ENCODE data around the gene DNAH11. TPM values are rescaled to one million over a fixed set of nuclear protein-coding genes. Genes with fewer than 3 reads are reported as not detected.

The DNAH11 gene
- polyA plus RNA-seq, 1 donor from 2014 or later = 0.16 TPM

DNA sequence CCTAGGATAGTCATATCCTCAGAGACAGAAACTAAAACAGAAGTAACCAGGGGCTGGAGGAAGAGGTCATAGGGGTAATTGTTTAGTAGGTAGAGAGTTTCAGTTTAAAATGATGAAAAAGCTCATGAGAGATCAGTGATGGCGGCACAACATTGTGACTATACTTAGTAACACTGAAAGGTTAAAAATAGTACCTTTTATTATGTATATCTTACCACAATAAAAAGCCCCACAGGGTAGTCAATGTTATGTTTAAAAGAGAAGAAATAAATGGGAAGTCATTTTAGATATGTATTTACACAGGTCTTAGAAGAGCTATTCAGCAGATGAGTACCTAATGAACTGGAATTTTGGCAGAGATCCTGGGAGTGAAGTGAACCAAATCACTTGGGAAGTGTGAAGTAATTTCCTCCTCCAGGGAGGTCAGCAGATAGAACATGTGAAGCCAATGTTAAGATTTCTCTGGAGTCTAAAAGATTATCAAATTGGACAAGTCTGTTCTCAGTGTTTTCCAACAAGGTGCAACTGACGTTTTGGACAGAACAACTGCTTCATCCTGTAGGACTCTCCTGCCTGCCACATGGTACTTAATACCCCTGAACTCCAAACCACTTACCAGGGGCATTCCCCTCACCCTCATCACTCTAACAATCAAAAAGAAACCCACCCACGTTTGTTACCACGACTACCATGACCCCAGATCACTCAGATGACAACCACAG lies 396.5 kb downstream of the DNAH11 start:
- Histone ChIP-seq H3K4me3 (ENCODE audit: low read length) (no peak overlapping the region), H3K9me3 (ENCODE audit: low read length) (no peaks in the 10 kb centered on the region), H4K20me1 (ENCODE audit: insufficient read depth) (no peaks in the 10 kb centered on the region), H3K9me2 (ENCODE audit: insufficient read depth, low read length) (no peaks in the 10 kb centered on the region), H3K36me3 (ENCODE audit: insufficient read depth, low read length) (no peaks in the 10 kb centered on the region), H3K27ac (ENCODE audit: low read length) (no peak overlapping the region), H3K79me2 (replicated peaks; ENCODE audit: insufficient read depth, low read length) (peaks cover 31% of the 10 kb centered on the region), H3K27me3 (ENCODE audit: insufficient read depth, low read depth, low read length) (no peaks in the 10 kb centered on the region), H3K9ac (ENCODE audit: low read length) (no peak overlapping the region), H2AFZ (ENCODE audit: low read depth, low read length) (no peak overlapping the region), H3F3A (ENCODE audit: insufficient read depth, low read length, poor library complexity, severe bottlenecking) (peaks cover 3% of the 10 kb centered on the region), H3K4me2 (ENCODE audit: low read length) (no peak overlapping the region)
- TF ChIP-seq EZH2 (IDR thresholded peaks at IDR 0.05; ENCODE audit: borderline replicate concordance, insufficient read depth, low read length, poor library complexity, severe bottlenecking) (no peak), POLR2AphosphoS5 (IDR thresholded peaks at IDR 0.05) (no peak)
- TF ChIP-seq, protein P1, sequence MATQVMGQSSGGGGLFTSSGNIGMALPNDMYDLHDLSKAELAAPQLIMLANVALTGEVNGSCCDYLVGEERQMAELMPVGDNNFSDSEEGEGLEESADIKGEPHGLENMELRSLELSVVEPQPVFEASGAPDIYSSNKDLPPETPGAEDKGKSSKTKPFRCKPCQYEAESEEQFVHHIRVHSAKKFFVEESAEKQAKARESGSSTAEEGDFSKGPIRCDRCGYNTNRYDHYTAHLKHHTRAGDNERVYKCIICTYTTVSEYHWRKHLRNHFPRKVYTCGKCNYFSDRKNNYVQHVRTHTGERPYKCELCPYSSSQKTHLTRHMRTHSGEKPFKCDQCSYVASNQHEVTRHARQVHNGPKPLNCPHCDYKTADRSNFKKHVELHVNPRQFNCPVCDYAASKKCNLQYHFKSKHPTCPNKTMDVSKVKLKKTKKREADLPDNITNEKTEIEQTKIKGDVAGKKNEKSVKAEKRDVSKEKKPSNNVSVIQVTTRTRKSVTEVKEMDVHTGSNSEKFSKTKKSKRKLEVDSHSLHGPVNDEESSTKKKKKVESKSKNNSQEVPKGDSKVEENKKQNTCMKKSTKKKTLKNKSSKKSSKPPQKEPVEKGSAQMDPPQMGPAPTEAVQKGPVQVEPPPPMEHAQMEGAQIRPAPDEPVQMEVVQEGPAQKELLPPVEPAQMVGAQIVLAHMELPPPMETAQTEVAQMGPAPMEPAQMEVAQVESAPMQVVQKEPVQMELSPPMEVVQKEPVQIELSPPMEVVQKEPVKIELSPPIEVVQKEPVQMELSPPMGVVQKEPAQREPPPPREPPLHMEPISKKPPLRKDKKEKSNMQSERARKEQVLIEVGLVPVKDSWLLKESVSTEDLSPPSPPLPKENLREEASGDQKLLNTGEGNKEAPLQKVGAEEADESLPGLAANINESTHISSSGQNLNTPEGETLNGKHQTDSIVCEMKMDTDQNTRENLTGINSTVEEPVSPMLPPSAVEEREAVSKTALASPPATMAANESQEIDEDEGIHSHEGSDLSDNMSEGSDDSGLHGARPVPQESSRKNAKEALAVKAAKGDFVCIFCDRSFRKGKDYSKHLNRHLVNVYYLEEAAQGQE (IDR thresholded peaks at IDR 0.05; ENCODE audit: borderline replicate concordance) = no peak

DNA sequence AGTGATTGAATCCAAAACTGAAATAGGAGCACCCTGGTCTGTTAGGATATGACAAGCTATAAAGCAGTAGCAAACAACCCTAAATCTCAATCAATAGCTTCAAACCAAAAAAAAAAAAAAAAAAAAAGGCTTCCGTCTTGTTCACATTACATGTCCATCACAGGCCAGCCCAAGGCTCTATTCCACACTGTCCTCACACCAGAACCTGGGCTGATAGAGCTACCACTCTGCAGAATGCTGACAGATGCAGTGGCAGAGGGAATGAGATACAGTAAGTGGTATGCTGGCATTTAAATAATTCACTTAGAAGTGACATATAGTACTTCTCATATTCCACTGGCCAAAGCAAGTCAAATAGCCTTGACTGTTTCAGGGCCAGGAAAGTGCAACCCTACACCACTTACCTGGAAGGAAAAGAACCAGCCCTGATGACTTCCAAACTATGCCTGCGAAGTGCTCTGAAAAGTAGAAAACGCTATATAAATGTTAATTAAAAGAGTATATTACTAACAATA lies 397.1 kb downstream of the DNAH11 start:
- H2AFZ ChIP-seq (ENCODE audit: low read depth, low read length) = no peak overlapping the region
- no peaks in the 10 kb centered on the region for H4K20me1 ChIP-seq (ENCODE audit: insufficient read depth)
- TF ChIP-seq, protein P1 (IDR thresholded peaks at IDR 0.05; ENCODE audit: borderline replicate concordance) = no peak
- TF ChIP-seq SMC3 (conservative IDR thresholded peaks at IDR 0.05; ENCODE audit: poor library complexity) = no peak
- TF ChIP-seq, protein P2, sequence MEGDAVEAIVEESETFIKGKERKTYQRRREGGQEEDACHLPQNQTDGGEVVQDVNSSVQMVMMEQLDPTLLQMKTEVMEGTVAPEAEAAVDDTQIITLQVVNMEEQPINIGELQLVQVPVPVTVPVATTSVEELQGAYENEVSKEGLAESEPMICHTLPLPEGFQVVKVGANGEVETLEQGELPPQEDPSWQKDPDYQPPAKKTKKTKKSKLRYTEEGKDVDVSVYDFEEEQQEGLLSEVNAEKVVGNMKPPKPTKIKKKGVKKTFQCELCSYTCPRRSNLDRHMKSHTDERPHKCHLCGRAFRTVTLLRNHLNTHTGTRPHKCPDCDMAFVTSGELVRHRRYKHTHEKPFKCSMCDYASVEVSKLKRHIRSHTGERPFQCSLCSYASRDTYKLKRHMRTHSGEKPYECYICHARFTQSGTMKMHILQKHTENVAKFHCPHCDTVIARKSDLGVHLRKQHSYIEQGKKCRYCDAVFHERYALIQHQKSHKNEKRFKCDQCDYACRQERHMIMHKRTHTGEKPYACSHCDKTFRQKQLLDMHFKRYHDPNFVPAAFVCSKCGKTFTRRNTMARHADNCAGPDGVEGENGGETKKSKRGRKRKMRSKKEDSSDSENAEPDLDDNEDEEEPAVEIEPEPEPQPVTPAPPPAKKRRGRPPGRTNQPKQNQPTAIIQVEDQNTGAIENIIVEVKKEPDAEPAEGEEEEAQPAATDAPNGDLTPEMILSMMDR (IDR thresholded peaks at IDR 0.05; ENCODE audit: poor library complexity, severe bottlenecking) = no peak
- TF ChIP-seq MXI1 (conservative IDR thresholded peaks at IDR 0.05; ENCODE audit: poor library complexity, severe bottlenecking) = no peak
- TF ChIP-seq EP300 (conservative IDR thresholded peaks at IDR 0.05; ENCODE audit: poor library complexity, severe bottlenecking) = no peak
- TF ChIP-seq POLR2AphosphoS5 (IDR thresholded peaks at IDR 0.05) = no peak
- TF ChIP-seq TAF1 (IDR thresholded peaks at IDR 0.05; ENCODE audit: low read depth) = no peak
- TF ChIP-seq EZH2 (IDR thresholded peaks at IDR 0.05; ENCODE audit: borderline replicate concordance, insufficient read depth, low read length, poor library complexity, severe bottlenecking) = no peak
- no peak for TF ChIP-seq RAD21 (conservative IDR thresholded peaks at IDR 0.05)
- H3K27me3 ChIP-seq (ENCODE audit: insufficient read depth, low read depth, low read length) = peaks cover 1% of the 10 kb centered on the region
- H3K79me2 ChIP-seq (replicated peaks; ENCODE audit: insufficient read depth, low read length) = peaks cover 26% of the 10 kb centered on the region
- H3F3A ChIP-seq (ENCODE audit: insufficient read depth, low read length, poor library complexity, severe bottlenecking) = peaks cover 3% of the 10 kb centered on the region
- H3K27ac ChIP-seq (ENCODE audit: low read length) = no peak overlapping the region
- no peaks in the 10 kb centered on the region for H3K36me3 ChIP-seq (ENCODE audit: insufficient read depth, low read length)
- H3K4me3 ChIP-seq (ENCODE audit: low read length) = no peak overlapping the region
- H3K9me2 ChIP-seq (ENCODE audit: insufficient read depth, low read length) = no peaks in the 10 kb centered on the region
- H3K4me2 ChIP-seq (ENCODE audit: low read length) = no peak overlapping the region
- H3K9ac ChIP-seq (ENCODE audit: low read length) = no peak overlapping the region
- H3K9me3 ChIP-seq (ENCODE audit: low read length) = no peaks in the 10 kb centered on the region

All from neural cell (in vitro differentiated cells).